Osteoblast (primary cell): ENCODE measurements around the gene ZBTB22. TPM values are rescaled to one million over a fixed set of nuclear protein-coding genes. Genes with fewer than 3 reads are reported as not detected.

Source experiments
- DNase-seq: peaks from one replicate; pipeline ENCODE4 v3.0.0; 2011; ENCODE audit warnings: low spot score, mixed read lengths; ENCODE audit not compliant: insufficient read length; ENCODE audit errors: missing footprints
- H2AFZ ChIP-seq: 2 replicates; pipeline ENCODE4 v1.6.0; 2011; ENCODE audit warnings: mild to moderate bottlenecking, low read length
- H3K27ac ChIP-seq: 2 replicates; pipeline ENCODE4 v1.5.1; 2011; ENCODE audit warnings: mild to moderate bottlenecking, low read depth, low read length, moderate library complexity
- H3K27me3 ChIP-seq: 2 replicates; pipeline ENCODE4 v1.6.0; 2012; ENCODE audit warnings: mild to moderate bottlenecking, control low read depth, inconsistent platforms, low read length, moderate library complexity; ENCODE audit not compliant: insufficient read depth
- H3K36me3 ChIP-seq: 2 replicates; pipeline ENCODE4 v1.5.1; 2011; ENCODE audit warnings: mild to moderate bottlenecking, low read length, control low read depth, moderate library complexity; ENCODE audit not compliant: insufficient read depth
- H3K4me1 ChIP-seq: 2 replicates; pipeline ENCODE4 v1.5.1; 2011; ENCODE audit warnings: mild to moderate bottlenecking, low read length, control low read depth, moderate library complexity; ENCODE audit not compliant: insufficient read depth
- H3K4me2 ChIP-seq: 2 replicates; pipeline ENCODE4 v1.6.0; 2011; ENCODE audit warnings: mild to moderate bottlenecking, low read length; ENCODE audit not compliant: insufficient read depth
- H3K4me3 ChIP-seq: fragments of 200-600 bp; sonication (generic); 3 replicates; pipeline ENCODE4 v1.5.1; 2012; ENCODE audit warnings: mild to moderate bottlenecking, low read length, inconsistent platforms; ENCODE audit not compliant: insufficient read depth
- H3K79me2 ChIP-seq: 2 replicates; pipeline ENCODE4 v1.6.0; 2012; ENCODE audit warnings: mild to moderate bottlenecking, low read length, control low read depth, inconsistent platforms; ENCODE audit not compliant: insufficient read depth
- H3K9me3 ChIP-seq: 2 replicates; pipeline ENCODE4 v1.5.1; 2011; ENCODE audit warnings: low read depth, low read length, control low read depth
- H4K20me1 ChIP-seq: 2 replicates; pipeline ENCODE4 v1.6.0; 2012; ENCODE audit warnings: mild to moderate bottlenecking, low read length, control low read depth; ENCODE audit not compliant: insufficient read depth
- total RNA-seq: library from RNA; depleted of rRNA; stranded (reverse); fragments of >200 nt; gene quantifications from 2 replicates; pipeline ENCODE4 v1.2.3, GENCODE V29; 2012
- TF ChIP-seq, protein P1 (sequence below): IDR thresholded peaks from 2 replicates; pipeline ENCODE4 v1.5.1; 2011; ENCODE audit warnings: mild to moderate bottlenecking, low read depth, low read length, moderate library complexity; ENCODE audit errors: extremely low read depth

The ZBTB22 gene
- total RNA-seq, 1 donor = 19.5 TPM

- H4K20me1 ChIP-seq = peaks cover 27% of the 10 kb centered on the region
- peaks cover 58% of the 10 kb centered on the region for H3K4me1 ChIP-seq
- H3K4me3 ChIP-seq = peak overlapping the region; percentile 70
- H3K27ac ChIP-seq = no peak overlapping the region
- no peaks in the 10 kb centered on the region for H3K9me3 ChIP-seq
- peak overlapping the region; percentile 75 for H3K4me2 ChIP-seq
- DNase-seq = no peak
- TF ChIP-seq, protein P1, sequence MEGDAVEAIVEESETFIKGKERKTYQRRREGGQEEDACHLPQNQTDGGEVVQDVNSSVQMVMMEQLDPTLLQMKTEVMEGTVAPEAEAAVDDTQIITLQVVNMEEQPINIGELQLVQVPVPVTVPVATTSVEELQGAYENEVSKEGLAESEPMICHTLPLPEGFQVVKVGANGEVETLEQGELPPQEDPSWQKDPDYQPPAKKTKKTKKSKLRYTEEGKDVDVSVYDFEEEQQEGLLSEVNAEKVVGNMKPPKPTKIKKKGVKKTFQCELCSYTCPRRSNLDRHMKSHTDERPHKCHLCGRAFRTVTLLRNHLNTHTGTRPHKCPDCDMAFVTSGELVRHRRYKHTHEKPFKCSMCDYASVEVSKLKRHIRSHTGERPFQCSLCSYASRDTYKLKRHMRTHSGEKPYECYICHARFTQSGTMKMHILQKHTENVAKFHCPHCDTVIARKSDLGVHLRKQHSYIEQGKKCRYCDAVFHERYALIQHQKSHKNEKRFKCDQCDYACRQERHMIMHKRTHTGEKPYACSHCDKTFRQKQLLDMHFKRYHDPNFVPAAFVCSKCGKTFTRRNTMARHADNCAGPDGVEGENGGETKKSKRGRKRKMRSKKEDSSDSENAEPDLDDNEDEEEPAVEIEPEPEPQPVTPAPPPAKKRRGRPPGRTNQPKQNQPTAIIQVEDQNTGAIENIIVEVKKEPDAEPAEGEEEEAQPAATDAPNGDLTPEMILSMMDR = no peak
- H3K79me2 ChIP-seq = peaks cover 57% of the 10 kb centered on the region
- H3K36me3 ChIP-seq = peaks cover 19% of the 10 kb centered on the region
- H3K27me3 ChIP-seq = no peaks in the 10 kb centered on the region
- H2AFZ ChIP-seq = no peak overlapping the region
Observed at GRCh38 chr6:33316603-33317418, 733 bp downstream of the ZBTB22 start.

DNA sequence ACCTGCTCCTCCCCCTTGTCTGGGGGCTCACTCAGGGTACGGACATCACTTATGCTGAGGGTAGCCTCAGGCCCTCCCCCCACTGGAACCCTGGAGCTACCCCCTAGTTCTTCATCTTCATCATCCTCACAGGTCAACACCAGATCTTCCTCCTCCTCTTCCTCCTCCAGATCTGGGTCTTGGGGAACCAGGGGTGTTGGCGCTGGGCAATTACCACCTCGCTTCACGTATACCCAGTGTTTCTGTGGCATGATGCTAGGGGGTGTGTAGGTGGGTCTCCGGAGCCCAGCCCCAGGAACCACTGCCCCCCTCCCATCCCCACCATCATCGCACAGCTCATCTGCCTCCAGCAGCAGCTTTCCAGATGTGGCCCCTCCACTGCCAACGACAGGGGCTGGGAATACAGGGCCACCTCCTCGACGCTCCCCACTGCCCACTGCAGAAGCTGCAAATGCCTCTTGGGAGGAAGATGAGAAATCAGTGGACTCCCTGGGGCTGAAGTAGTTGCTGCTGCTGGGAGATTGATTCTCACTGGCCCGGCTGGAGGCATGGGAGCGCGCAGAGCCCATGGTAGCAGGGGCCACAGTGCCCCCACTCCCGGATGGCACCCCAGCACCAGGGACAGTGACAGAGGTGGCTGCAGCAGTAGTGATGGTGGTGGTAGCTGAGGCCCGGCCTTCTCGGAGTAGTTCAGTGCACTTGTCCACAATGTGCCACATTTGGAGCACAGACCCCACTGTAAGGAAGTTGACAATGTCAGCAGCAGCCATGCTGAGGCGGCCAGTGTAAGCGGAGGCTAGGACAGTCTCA lies 1.5 kb downstream of the ZBTB22 start:
- H3K36me3 ChIP-seq = peaks cover 19% of the 10 kb centered on the region
- no peaks in the 10 kb centered on the region for H3K27me3 ChIP-seq
- no peaks in the 10 kb centered on the region for H3K9me3 ChIP-seq
- peaks cover 52% of the 10 kb centered on the region for H3K4me1 ChIP-seq
- H2AFZ ChIP-seq = no peak overlapping the region
- peaks cover 30% of the 10 kb centered on the region for H4K20me1 ChIP-seq
- no peak overlapping the region for H3K27ac ChIP-seq
- DNase-seq = no peak
- TF ChIP-seq, protein P1 = no peak
- H3K4me2 ChIP-seq = no peak overlapping the region
- no peak overlapping the region for H3K4me3 ChIP-seq
- peaks cover 58% of the 10 kb centered on the region for H3K79me2 ChIP-seq

- H3K4me2 ChIP-seq = peak overlapping the region; percentile 87
- H2AFZ ChIP-seq = no peak overlapping the region
- peak overlapping the region; percentile 99 for H3K4me3 ChIP-seq
- H3K4me1 ChIP-seq = peaks cover 44% of the 10 kb centered on the region
- peak overlapping the region; percentile 95 for H3K27ac ChIP-seq
- no peaks in the 10 kb centered on the region for H3K9me3 ChIP-seq
- TF ChIP-seq, protein P1 = no peak
- H4K20me1 ChIP-seq = peaks cover 34% of the 10 kb centered on the region
- H3K79me2 ChIP-seq = peaks cover 64% of the 10 kb centered on the region
- H3K36me3 ChIP-seq = peaks cover 25% of the 10 kb centered on the region
- H3K27me3 ChIP-seq = no peaks in the 10 kb centered on the region
- DNase-seq = no peak
Observed at GRCh38 chr6:33314943-33315792, 2.4 kb downstream of the ZBTB22 start.
